ENCODE measurements around the gene AK1. TPM values are rescaled to one million over a fixed set of nuclear protein-coding genes. Genes with fewer than 3 reads are reported as not detected.
A peak's percentile ranks its signal among the peaks of the same experiment; 100 is the strongest.

Gene AK1
- total RNA-seq, 1 experiment from 2014 or later: 31.6 TPM

DNA sequence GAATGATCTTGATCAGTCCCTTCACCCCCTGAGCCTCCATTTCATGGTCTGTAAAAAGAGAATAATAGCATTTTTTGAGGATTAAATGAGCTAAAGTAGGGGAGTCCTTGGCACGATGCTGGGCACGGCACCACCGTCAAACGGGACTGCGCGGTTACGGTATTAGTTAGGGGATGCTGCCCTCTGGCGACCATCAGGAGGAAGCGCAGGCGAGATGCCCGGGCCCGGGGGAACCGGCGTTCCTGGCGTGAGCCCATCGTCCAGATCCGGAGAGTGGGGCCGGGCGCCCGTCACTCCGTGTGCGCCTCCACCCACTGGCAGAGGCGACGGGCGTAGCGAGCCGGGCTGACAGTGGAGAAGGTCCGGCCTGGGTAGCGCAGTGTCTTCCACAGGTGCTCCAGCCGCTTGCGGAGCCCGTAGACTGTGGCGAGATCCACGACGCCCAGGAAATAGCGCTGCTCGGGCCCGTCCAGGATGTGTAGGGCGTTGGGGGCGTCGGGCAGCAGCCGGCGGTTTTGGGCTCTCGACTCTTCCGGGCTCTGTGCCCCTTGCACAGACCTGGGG, 44.2 kb upstream of the AK1 start:
- no peak overlapping the region for H2BK12ac ChIP-seq (ENCODE audit: insufficient read length, low read depth, low read length)
- Mint-ChIP-seq H3K27ac (no peak overlapping the region; a peak in 1 of 7 replicates), H3K36me3 (ENCODE audit: insufficient read depth in 1 of 3, low read depth in 3 of 3) (peaks cover 2 to 6% (median 6%) of the 10 kb centered on the region in 3 experiments; a peak in 6 of 7 replicates), H3K27me3 (ENCODE audit: low read depth) (peaks cover 17% of the 10 kb centered on the region), H3K4me1 (peaks cover 8 to 16% of the 10 kb centered on the region in 2 experiments), H3K4me3 (no peak overlapping the region), H3K9me3 (no peaks in the 10 kb centered on the region; a peak in 1 of 5 replicates)
- peak; percentile 75 for DNase-seq
- H3K27me3 ChIP-seq (ENCODE audit: insufficient read depth, low read length): no peaks in the 10 kb centered on the region
- H3K56ac ChIP-seq (ENCODE audit: insufficient read length, low read depth, low read length): no peak overlapping the region
- TF ChIP-seq, protein P1, sequence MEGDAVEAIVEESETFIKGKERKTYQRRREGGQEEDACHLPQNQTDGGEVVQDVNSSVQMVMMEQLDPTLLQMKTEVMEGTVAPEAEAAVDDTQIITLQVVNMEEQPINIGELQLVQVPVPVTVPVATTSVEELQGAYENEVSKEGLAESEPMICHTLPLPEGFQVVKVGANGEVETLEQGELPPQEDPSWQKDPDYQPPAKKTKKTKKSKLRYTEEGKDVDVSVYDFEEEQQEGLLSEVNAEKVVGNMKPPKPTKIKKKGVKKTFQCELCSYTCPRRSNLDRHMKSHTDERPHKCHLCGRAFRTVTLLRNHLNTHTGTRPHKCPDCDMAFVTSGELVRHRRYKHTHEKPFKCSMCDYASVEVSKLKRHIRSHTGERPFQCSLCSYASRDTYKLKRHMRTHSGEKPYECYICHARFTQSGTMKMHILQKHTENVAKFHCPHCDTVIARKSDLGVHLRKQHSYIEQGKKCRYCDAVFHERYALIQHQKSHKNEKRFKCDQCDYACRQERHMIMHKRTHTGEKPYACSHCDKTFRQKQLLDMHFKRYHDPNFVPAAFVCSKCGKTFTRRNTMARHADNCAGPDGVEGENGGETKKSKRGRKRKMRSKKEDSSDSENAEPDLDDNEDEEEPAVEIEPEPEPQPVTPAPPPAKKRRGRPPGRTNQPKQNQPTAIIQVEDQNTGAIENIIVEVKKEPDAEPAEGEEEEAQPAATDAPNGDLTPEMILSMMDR (conservative IDR thresholded peaks at IDR 0.05): peak; percentile 98
- H2AK5ac ChIP-seq (ENCODE audit: insufficient read length, low read length): no peak overlapping the region
- no peak overlapping the region for H2BK120ac ChIP-seq (ENCODE audit: low read depth, low read length, poor library complexity, severe bottlenecking)
- no peak overlapping the region for H4K8ac ChIP-seq (replicated peaks; ENCODE audit: insufficient read length, low read depth, low read length)
- H3K9ac ChIP-seq (ENCODE audit: extremely low read depth, insufficient read length, low read length): no peak overlapping the region
- H3K79me1 ChIP-seq (ENCODE audit: insufficient read depth, low read depth, low read length, poor library complexity, severe bottlenecking): no peaks in the 10 kb centered on the region
- H3K23ac ChIP-seq (ENCODE audit: insufficient read length, low read depth, low read length): no peak overlapping the region
- no peak overlapping the region for H4K5ac ChIP-seq (ENCODE audit: insufficient read length, low read depth, low read length)
- H3K9me3 ChIP-seq (ENCODE audit: control insufficient read depth, low read depth, low read length): no peaks in the 10 kb centered on the region
- no peaks in the 10 kb centered on the region for H3K79me2 ChIP-seq (ENCODE audit: insufficient read depth, low read length)
- no peak overlapping the region for H3K27ac ChIP-seq (ENCODE audit: insufficient read length, low read depth, low read length)
- H3K14ac ChIP-seq (ENCODE audit: insufficient read depth, low read length): no peak overlapping the region
- no peak overlapping the region for H4K91ac ChIP-seq (ENCODE audit: insufficient read length, low read depth, low read length)
- H3K4me2 ChIP-seq (ENCODE audit: insufficient read depth, insufficient read length, low read length): no peak overlapping the region
- H4K20me1 ChIP-seq (ENCODE audit: control insufficient read depth, insufficient read depth, insufficient read length): no peaks in the 10 kb centered on the region
- no peak overlapping the region for H3K4ac ChIP-seq (ENCODE audit: low read depth, low read length)
- no peak overlapping the region for H2BK5ac ChIP-seq (ENCODE audit: insufficient read length, low read length)
- H2AFZ ChIP-seq (ENCODE audit: low read length): no peak overlapping the region
- peaks cover 2% of the 10 kb centered on the region; the same call in 1 of the 2 replicates for H3K4me1 ChIP-seq (ENCODE audit: insufficient read depth, low read length)
- peaks cover 3% of the 10 kb centered on the region for H3K23me2 ChIP-seq (ENCODE audit: insufficient read length, low read depth, low read length, poor library complexity, severe bottlenecking)
- no CpG with 5 or more reads among the region's 45 CpGs for WGBS (ENCODE audit: extremely low coverage, insufficient read length, low lambda C conversion rate)
- no peak overlapping the region for H3T11ph ChIP-seq (ENCODE audit: low read length)
- no peak overlapping the region for H2BK15ac ChIP-seq (ENCODE audit: low read depth, low read length)
- H3K18ac ChIP-seq (ENCODE audit: insufficient read length, low read depth, low read length): no peak overlapping the region
- H2BK20ac ChIP-seq (ENCODE audit: low read depth, low read length, poor library complexity, severe bottlenecking): no peak overlapping the region

All from H9 (cell line).